ENCODE measurements around the gene NPPC.
A peak's percentile ranks its signal among the peaks of the same experiment; 100 is the strongest.

Gene NPPC

GRCh38 chr2:231927566-231927890, 1.3 kb upstream of the NPPC start:
- Histone ChIP-seq H3K9me3 (ENCODE audit: control insufficient read depth, insufficient read depth, low read length) (no peaks in the 10 kb centered on the region), H3K27ac (ENCODE audit: low read depth, low read length) (no peak overlapping the region), H3K4me3 (ENCODE audit: low read depth, low read length) (no peak overlapping the region), H3K9ac (ENCODE audit: low read depth, low read length) (no peak overlapping the region), H3K36me3 (ENCODE audit: control insufficient read depth, insufficient read depth, low read length) (no peaks in the 10 kb centered on the region), H3K4me1 (ENCODE audit: control insufficient read depth, insufficient read depth, low read length) (0 out of 2 replicates have a peak, but pooled peaks cover 5% of the 10 kb centered on the region), H3K27me3 (ENCODE audit: control insufficient read depth, insufficient read depth, low read length) (peaks cover 62% of the 10 kb centered on the region)

DNA sequence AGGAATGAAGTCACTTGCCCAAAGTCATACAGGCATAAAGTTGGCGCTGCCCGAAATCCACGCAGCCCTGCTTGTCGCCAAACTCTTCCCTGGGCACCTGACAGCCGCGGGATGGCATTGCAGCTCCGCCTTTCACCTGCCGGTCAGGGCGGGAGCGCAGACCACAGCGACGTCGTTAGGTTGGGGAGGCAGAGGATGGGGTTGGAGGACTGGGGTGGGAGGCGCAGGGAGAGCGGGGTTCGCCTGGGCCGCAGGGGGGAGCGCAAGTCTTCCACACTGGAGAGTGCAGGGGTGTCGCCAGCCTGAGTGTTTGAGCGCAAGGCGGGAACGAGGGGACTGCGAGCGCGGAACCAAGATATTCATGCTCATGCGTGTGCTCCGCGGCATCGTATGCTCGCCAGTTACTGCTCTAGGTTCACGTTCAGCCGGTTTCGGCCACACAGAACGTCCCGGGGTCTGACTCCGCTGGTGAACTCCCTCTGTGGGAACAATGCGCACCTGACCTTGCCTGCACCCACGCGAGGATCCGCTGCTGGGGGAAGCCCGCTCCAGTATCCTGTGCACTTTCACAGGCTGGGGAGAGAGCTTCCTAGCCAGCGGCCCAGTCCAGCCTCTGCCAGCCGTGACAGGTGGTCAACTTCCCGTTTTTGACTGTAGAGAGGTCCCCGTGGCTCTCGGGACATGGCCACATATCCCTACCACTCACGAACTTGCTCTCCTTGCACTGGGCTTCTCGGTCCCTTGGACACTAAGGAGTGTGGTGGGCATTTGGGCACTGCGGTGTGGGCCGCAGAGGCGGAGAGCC, 767 bp upstream of the NPPC start:
- Histone ChIP-seq H3K9me3 (ENCODE audit: control insufficient read depth, insufficient read depth, low read length) (no peaks in the 10 kb centered on the region), H3K4me3 (ENCODE audit: low read depth, low read length) (peak overlapping the region; percentile 78), H3K36me3 (ENCODE audit: control insufficient read depth, insufficient read depth, low read length) (no peaks in the 10 kb centered on the region), H3K27ac (ENCODE audit: low read depth, low read length) (no peak overlapping the region), H3K9ac (ENCODE audit: low read depth, low read length) (no peak overlapping the region), H3K4me1 (ENCODE audit: control insufficient read depth, insufficient read depth, low read length) (0 out of 2 replicates have a peak, but pooled peaks cover 5% of the 10 kb centered on the region), H3K27me3 (ENCODE audit: control insufficient read depth, insufficient read depth, low read length) (peaks cover 62% of the 10 kb centered on the region)

DNA sequence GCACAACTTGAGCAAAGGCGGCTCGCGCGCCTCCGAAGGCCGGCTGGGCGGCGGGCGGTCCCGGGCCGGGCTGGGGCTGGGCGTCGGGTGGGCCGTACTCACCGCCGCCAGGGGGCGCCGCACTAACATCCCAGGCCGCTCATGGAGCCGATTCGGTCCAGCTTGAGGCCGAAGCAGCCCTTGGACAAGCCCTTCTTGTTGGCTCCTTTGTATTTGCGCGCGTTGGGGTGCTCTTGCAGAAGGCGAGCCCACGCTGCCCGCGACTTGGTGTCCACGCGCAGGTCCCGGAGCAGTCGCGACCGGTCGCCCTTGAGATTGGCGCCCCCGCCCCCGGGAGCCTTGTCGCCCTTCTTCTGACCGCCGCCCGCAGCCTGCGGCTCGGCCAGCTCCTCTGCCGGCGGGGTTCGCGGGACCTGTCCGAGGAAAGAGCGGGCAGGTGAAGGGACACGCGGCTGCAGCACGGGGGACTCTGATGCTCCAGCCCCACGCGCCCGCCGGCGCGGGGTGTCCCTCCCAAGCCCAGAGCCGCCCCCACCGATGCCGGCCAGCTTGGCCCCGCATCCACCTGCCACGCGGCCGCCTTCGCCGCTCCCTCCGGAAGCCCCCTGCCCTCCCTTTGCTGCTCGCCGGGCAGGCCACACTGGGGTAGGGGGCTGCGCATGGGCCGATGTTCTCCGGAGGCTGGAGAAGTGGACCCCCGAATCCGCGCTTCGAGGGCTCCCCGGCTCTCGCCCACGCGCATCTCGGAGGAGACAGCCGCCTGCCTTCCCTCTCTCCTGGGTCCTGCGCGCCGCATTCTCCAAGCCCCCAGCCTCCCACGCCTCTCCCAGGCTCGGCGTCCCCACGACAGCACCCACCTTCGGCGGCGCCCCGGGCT, 655 bp downstream of the NPPC start:
- Histone ChIP-seq H3K9ac (ENCODE audit: low read depth, low read length) (no peak overlapping the region), H3K4me1 (ENCODE audit: control insufficient read depth, insufficient read depth, low read length) (0 out of 2 replicates have a peak, but pooled peaks cover 5% of the 10 kb centered on the region), H3K4me3 (ENCODE audit: low read depth, low read length) (peak overlapping the region; percentile 78), H3K36me3 (ENCODE audit: control insufficient read depth, insufficient read depth, low read length) (no peaks in the 10 kb centered on the region), H3K27me3 (ENCODE audit: control insufficient read depth, insufficient read depth, low read length) (peaks cover 62% of the 10 kb centered on the region), H3K27ac (ENCODE audit: low read depth, low read length) (no peak overlapping the region), H3K9me3 (ENCODE audit: control insufficient read depth, insufficient read depth, low read length) (no peaks in the 10 kb centered on the region)

- Histone ChIP-seq H3K4me3 (ENCODE audit: low read depth, low read length) (peak overlapping the region; percentile 45), H3K27me3 (ENCODE audit: control insufficient read depth, insufficient read depth, low read length) (peaks cover 62% of the 10 kb centered on the region), H3K9ac (ENCODE audit: low read depth, low read length) (no peak overlapping the region)
These were observed 1.3 kb downstream of the NPPC start for GRCh38 chr2:231924889-231925275.

GRCh38 chr2:231923951-231924888, 2.0 kb downstream of the NPPC start:
- H3K4me3 ChIP-seq (ENCODE audit: low read depth, low read length) = no peak overlapping the region
- no peaks in the 10 kb centered on the region for H3K9me3 ChIP-seq (ENCODE audit: control insufficient read depth, insufficient read depth, low read length)
- no peak overlapping the region for H3K27ac ChIP-seq (ENCODE audit: low read depth, low read length)
- H3K9ac ChIP-seq (ENCODE audit: low read depth, low read length) = no peak overlapping the region
- H3K4me1 ChIP-seq (ENCODE audit: control insufficient read depth, insufficient read depth, low read length) = 0 out of 2 replicates have a peak, but pooled peaks cover 5% of the 10 kb centered on the region
- peaks cover 61% of the 10 kb centered on the region for H3K27me3 ChIP-seq (ENCODE audit: control insufficient read depth, insufficient read depth, low read length)
- H3K36me3 ChIP-seq (ENCODE audit: control insufficient read depth, insufficient read depth, low read length) = no peaks in the 10 kb centered on the region

More at GRCh38 chr2:231924889-231925275, 1.3 kb downstream of the NPPC start:
- no peak overlapping the region for H3K27ac ChIP-seq (ENCODE audit: low read depth, low read length)
- no peaks in the 10 kb centered on the region for H3K36me3 ChIP-seq (ENCODE audit: control insufficient read depth, insufficient read depth, low read length)
- 0 out of 2 replicates have a peak, but pooled peaks cover 5% of the 10 kb centered on the region for H3K4me1 ChIP-seq (ENCODE audit: control insufficient read depth, insufficient read depth, low read length)
- no peaks in the 10 kb centered on the region for H3K9me3 ChIP-seq (ENCODE audit: control insufficient read depth, insufficient read depth, low read length)

DNA sequence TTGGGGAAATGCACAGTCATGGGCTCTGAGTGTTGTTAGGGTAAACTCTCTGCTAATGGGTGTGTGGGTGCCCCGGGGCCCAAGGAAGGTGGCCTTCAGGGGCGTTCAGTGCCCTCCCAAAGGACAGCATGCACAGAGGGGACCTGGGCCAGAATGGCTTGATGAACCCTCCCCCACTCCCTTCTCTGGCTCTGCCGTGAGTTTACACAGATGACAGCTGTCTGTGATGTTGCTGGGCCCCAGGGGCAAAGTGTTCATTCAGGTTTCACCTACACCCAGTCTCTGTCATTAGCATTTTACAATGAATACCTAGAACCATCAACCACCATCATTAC, 3.2 kb downstream of the NPPC start:
- Histone ChIP-seq H3K4me1 (ENCODE audit: control insufficient read depth, insufficient read depth, low read length) (0 out of 2 replicates have a peak, but pooled peaks cover 5% of the 10 kb centered on the region), H3K36me3 (ENCODE audit: control insufficient read depth, insufficient read depth, low read length) (no peaks in the 10 kb centered on the region), H3K9ac (ENCODE audit: low read depth, low read length) (no peak overlapping the region), H3K4me3 (ENCODE audit: low read depth, low read length) (no peak overlapping the region), H3K27ac (ENCODE audit: low read depth, low read length) (no peak overlapping the region), H3K9me3 (ENCODE audit: control insufficient read depth, insufficient read depth, low read length) (no peaks in the 10 kb centered on the region), H3K27me3 (ENCODE audit: control insufficient read depth, insufficient read depth, low read length) (peaks cover 49% of the 10 kb centered on the region)

GRCh38 chr2:231922311-231923009, 3.7 kb downstream of the NPPC start:
- Histone ChIP-seq H3K27ac (ENCODE audit: low read depth, low read length) (no peak overlapping the region), H3K36me3 (ENCODE audit: control insufficient read depth, insufficient read depth, low read length) (no peaks in the 10 kb centered on the region), H3K4me1 (ENCODE audit: control insufficient read depth, insufficient read depth, low read length) (0 out of 2 replicates have a peak, but pooled peaks cover 5% of the 10 kb centered on the region), H3K9ac (ENCODE audit: low read depth, low read length) (no peak overlapping the region), H3K4me3 (ENCODE audit: low read depth, low read length) (no peak overlapping the region), H3K9me3 (ENCODE audit: control insufficient read depth, insufficient read depth, low read length) (no peaks in the 10 kb centered on the region), H3K27me3 (ENCODE audit: control insufficient read depth, insufficient read depth, low read length) (peaks cover 44% of the 10 kb centered on the region)

GRCh38 chr2:231920795-231921194, 5.4 kb downstream of the NPPC start:
- H3K36me3 ChIP-seq (ENCODE audit: control insufficient read depth, insufficient read depth, low read length) = no peaks in the 10 kb centered on the region
- no peak overlapping the region for H3K27ac ChIP-seq (ENCODE audit: low read depth, low read length)
- peaks cover 27% of the 10 kb centered on the region for H3K27me3 ChIP-seq (ENCODE audit: control insufficient read depth, insufficient read depth, low read length)
- H3K4me1 ChIP-seq (ENCODE audit: control insufficient read depth, insufficient read depth, low read length) = 0 out of 2 replicates have a peak, but pooled peaks cover 5% of the 10 kb centered on the region
- no peak overlapping the region for H3K4me3 ChIP-seq (ENCODE audit: low read depth, low read length)
- no peaks in the 10 kb centered on the region for H3K9me3 ChIP-seq (ENCODE audit: control insufficient read depth, insufficient read depth, low read length)
- no peak overlapping the region for H3K9ac ChIP-seq (ENCODE audit: low read depth, low read length)

GRCh38 chr2:231920366-231920765, 5.8 kb downstream of the NPPC start:
- H3K9ac ChIP-seq (ENCODE audit: low read depth, low read length) = no peak overlapping the region
- no peak overlapping the region for H3K4me3 ChIP-seq (ENCODE audit: low read depth, low read length)
- H3K27ac ChIP-seq (ENCODE audit: low read depth, low read length) = no peak overlapping the region
- H3K36me3 ChIP-seq (ENCODE audit: control insufficient read depth, insufficient read depth, low read length) = no peaks in the 10 kb centered on the region
- H3K4me1 ChIP-seq (ENCODE audit: control insufficient read depth, insufficient read depth, low read length) = 0 out of 2 replicates have a peak, but pooled peaks cover 5% of the 10 kb centered on the region
- no peaks in the 10 kb centered on the region for H3K9me3 ChIP-seq (ENCODE audit: control insufficient read depth, insufficient read depth, low read length)
- peaks cover 23% of the 10 kb centered on the region for H3K27me3 ChIP-seq (ENCODE audit: control insufficient read depth, insufficient read depth, low read length)

All from HUES48 (cell line).